Measurements from ENCODE around the gene SMIM22. TPM values are rescaled to one million over a fixed set of nuclear protein-coding genes. Genes with fewer than 3 reads are reported as not detected.
A peak's percentile ranks its signal among the peaks of the same experiment; 100 is the strongest.

The SMIM22 gene
- total and polyA plus RNA-seq, 4 donors, result 26.8 to 324 (median 97.0) TPM

GRCh38 chr16:4830408-4830807 is 35.2 kb downstream of the SMIM22 start:
- 94 to 95% methylated on average over 7 of the region's 7 CpGs for WGBS, 2 donors
- no peak for ATAC-seq (ENCODE audit: insufficient read depth, low FRiP score)
- DNase-seq, result no peak

GRCh38 chr16:4831616-4832015 is 36.4 kb downstream of the SMIM22 start:
- DNase-seq (no peak), ATAC-seq (ENCODE audit: insufficient read depth, low FRiP score) (no peak)
- H3K36me3 ChIP-seq (ENCODE audit: control insufficient read depth in 4 of 4, insufficient read depth in 4 of 4, low read length in 4 of 4), result peaks cover 17 to 62% (median 34%) of the 10 kb centered on the region in 4 donors
- TF ChIP-seq CTCF (IDR thresholded peaks at IDR 0.05; ENCODE audit: control extremely low read depth, extremely low read depth), result no peak
- no peaks in the 10 kb centered on the region for H3K27me3 ChIP-seq (ENCODE audit: control insufficient read depth in 3 of 3, insufficient read depth in 3 of 3, low read length in 2 of 3)
- WGBS, 2 donors, result 95 to 96% methylated on average over 8 of the region's 8 CpGs
- no peak overlapping the region for H3K27ac ChIP-seq (ENCODE audit: low read depth in 1 of 2, low read length in 1 of 2)
- H3K4me1 ChIP-seq (ENCODE audit: control insufficient read depth in 5 of 5, insufficient read depth in 5 of 5, low read length in 5 of 5), result peaks cover 0 to 4% (median 0%) of the 10 kb centered on the region in 5 donors
- H3K9me3 ChIP-seq (ENCODE audit: control insufficient read depth in 4 of 4, insufficient read depth in 3 of 4, low read length in 3 of 4), result no peaks in the 10 kb centered on the region
- no peak overlapping the region for H3K9ac ChIP-seq (ENCODE audit: insufficient read depth in 1 of 2, low read length in 2 of 2)
- H3K4me3 ChIP-seq, result no peak overlapping the region

More at GRCh38 chr16:4830408-4830807, 35.2 kb downstream of the SMIM22 start:
- Histone ChIP-seq H3K27me3 (ENCODE audit: control insufficient read depth in 3 of 3, insufficient read depth in 3 of 3, low read length in 2 of 3) (no peaks in the 10 kb centered on the region), H3K9me3 (ENCODE audit: control insufficient read depth in 4 of 4, insufficient read depth in 3 of 4, low read length in 3 of 4) (no peaks in the 10 kb centered on the region), H3K27ac (ENCODE audit: low read depth in 1 of 2, low read length in 1 of 2) (peak overlapping the region in 1 of 2 donors; percentile 82), H3K36me3 (ENCODE audit: control insufficient read depth in 4 of 4, insufficient read depth in 4 of 4, low read length in 4 of 4) (peaks cover 13 to 60% (median 39%) of the 10 kb centered on the region in 4 donors), H3K9ac (ENCODE audit: insufficient read depth in 1 of 2, low read length in 2 of 2) (no peak overlapping the region), H3K4me3 (no peak overlapping the region), H3K4me1 (ENCODE audit: control insufficient read depth in 5 of 5, insufficient read depth in 5 of 5, low read length in 5 of 5) (peaks cover 0 to 6% (median 0%) of the 10 kb centered on the region in 5 donors)
- no peak for TF ChIP-seq CTCF (IDR thresholded peaks at IDR 0.05; ENCODE audit: control extremely low read depth, extremely low read depth)

GRCh38 chr16:4832698-4833343 is 37.7 kb downstream of the SMIM22 start:
- Histone ChIP-seq H3K9ac (ENCODE audit: insufficient read depth in 1 of 2, low read length in 2 of 2) (no peak overlapping the region), H3K4me3 (no peak overlapping the region), H3K4me1 (ENCODE audit: control insufficient read depth in 5 of 5, insufficient read depth in 5 of 5, low read length in 5 of 5) (peaks cover 0 to 5% (median 0%) of the 10 kb centered on the region in 5 donors), H3K27me3 (ENCODE audit: control insufficient read depth in 3 of 3, insufficient read depth in 3 of 3, low read length in 2 of 3) (no peaks in the 10 kb centered on the region), H3K27ac (ENCODE audit: low read depth in 1 of 2, low read length in 1 of 2) (no peak overlapping the region), H3K9me3 (ENCODE audit: control insufficient read depth in 4 of 4, insufficient read depth in 3 of 4, low read length in 3 of 4) (no peaks in the 10 kb centered on the region), H3K36me3 (ENCODE audit: control insufficient read depth in 4 of 4, insufficient read depth in 4 of 4, low read length in 4 of 4) (peaks cover 15 to 62% (median 28%) of the 10 kb centered on the region in 4 donors)
- DNase-seq (no peak), ATAC-seq (ENCODE audit: insufficient read depth, low FRiP score) (no peak)
- no peak for TF ChIP-seq CTCF (IDR thresholded peaks at IDR 0.05; ENCODE audit: control extremely low read depth, extremely low read depth)
- 88% methylated on average over 6 of the region's 6 CpGs for WGBS, 2 donors

All from lung (tissue), 12 donors.